GM12878 (cell line): ENCODE measurements around the gene TBC1D5. TPM values are rescaled to one million over a fixed set of nuclear protein-coding genes. Genes with fewer than 3 reads are reported as not detected.

Experiments
- ATAC-seq: fragments of 200-7000 bp; cut with Tn5 transposase; 3 replicates; pipeline ENCODE4 v1.9.1; 2020; ENCODE audit warnings: mild to moderate bottlenecking, moderate library complexity
- BruUV-seq: library from RNA; stranded (reverse); fragments of 400-500 nt; replicated peaks from 2 replicates; lab custom pipeline; 2021; lab: Mats Ljungman, UMichigan
- CTCF ChIA-PET: fragments of 300-600 bp; sonication (Branson Sonifier 250); formaldehyde crosslinking; extraction: SDS; loops from one replicate; lab custom pipeline; 2021; ENCODE audit warnings: inconsistent platforms; lab: Yijun Ruan, JAX
- POLR2A ChIA-PET: fragments of 350-600 bp; formaldehyde crosslinking; extraction: SDS; loops from one replicate; lab custom pipeline; 2021; ENCODE audit warnings: inconsistent platforms; lab: Charles Lee
- RAD21 ChIA-PET: fragments of 300-600 bp; sonication (Branson Sonifier 250); formaldehyde crosslinking; loops from one replicate; lab custom pipeline; 2023; ENCODE audit warnings: antibody characterized with exemption; ENCODE audit not compliant: unreplicated experiment; lab: Charles Lee
- SMC1A ChIA-PET: fragments of 300-600 bp; sonication (Branson Sonifier 250); formaldehyde crosslinking; loops from one replicate; lab custom pipeline; 2023; ENCODE audit not compliant: unreplicated experiment, uncharacterized antibody; lab: Charles Lee
- DNase-seq: peaks from one replicate; pipeline ENCODE4 v3.0.0-alpha.2; 2011; ENCODE audit warnings: low read depth, low spot score
- FAIRE-seq: peaks from 3 replicates; lab custom pipeline; 2011; peaks lifted over from hg19 to GRCh38; lab: Jason Lieb, UNC
- H2AFZ ChIP-seq: 2 replicates; pipeline ENCODE4 v1.6.0; 2011; ENCODE audit warnings: low read depth, low read length, control low read depth; ENCODE audit not compliant: control insufficient read depth
- H3K27ac ChIP-seq: 2 replicates; pipeline ENCODE4 v1.5.1; 2011; ENCODE audit warnings: control low read depth; ENCODE audit not compliant: control insufficient read depth, insufficient read depth
- H3K27me3 ChIP-seq, 2 experiments: replicated peaks in 1 of 2; 2 replicates each; pipeline versions ENCODE4 v1.6.0 to v1.6.1; 2011; ENCODE audit warnings: low read length in 1 of 2; ENCODE audit not compliant: control insufficient read depth in 2 of 2, insufficient read depth in 2 of 2
- H3K36me3 ChIP-seq, 2 experiments: 2 replicates each; pipeline ENCODE4 v1.5.1; 2011; ENCODE audit warnings: low read length in 1 of 2; ENCODE audit not compliant: control insufficient read depth in 2 of 2, insufficient read depth in 2 of 2
- H3K4me1 ChIP-seq: 2 replicates; pipeline ENCODE4 v1.6.1; 2011; ENCODE audit warnings: mild to moderate bottlenecking, low read length, moderate library complexity, mixed read lengths; ENCODE audit not compliant: control insufficient read depth, insufficient read depth
- H3K4me2 ChIP-seq: 2 replicates; pipeline ENCODE4 v1.6.0; 2011; ENCODE audit warnings: control low read depth; ENCODE audit not compliant: control insufficient read depth, insufficient read depth
- H3K4me3 ChIP-seq: fragments of 200-600 bp; sonication (generic); 2 replicates; pipeline ENCODE4 v1.5.1; 2016
- H3K79me2 ChIP-seq: 2 replicates; pipeline ENCODE4 v1.6.0; 2011; ENCODE audit warnings: low read length; ENCODE audit not compliant: control insufficient read depth, insufficient read depth
- H3K9ac ChIP-seq: 2 replicates; pipeline ENCODE4 v1.8.0; 2011; ENCODE audit warnings: low read length, control low read depth, mixed read lengths; ENCODE audit not compliant: control insufficient read depth, insufficient read depth
- H3K9me3 ChIP-seq: replicated peaks from 3 replicates; pipeline ENCODE4 v1.5.1; 2011; ENCODE audit warnings: mild to moderate bottlenecking, low read length; ENCODE audit not compliant: control insufficient read depth, insufficient read depth
- H4K20me1 ChIP-seq: 2 replicates; pipeline ENCODE4 v1.6.0; 2011; ENCODE audit not compliant: control insufficient read depth, insufficient read depth
- KAT2A ChIP-seq: conservative IDR thresholded peaks from 2 replicates; pipeline ENCODE4 v1.6.1; 2011; ENCODE audit warnings: low read depth, low read length; ENCODE audit not compliant: control insufficient read depth
- RAD21 ChIP-seq: IDR thresholded peaks from 2 replicates; pipeline ENCODE4 v1.6.1; 2011; ENCODE audit warnings: mild to moderate bottlenecking, low read depth, low read length, moderate library complexity; ENCODE audit not compliant: insufficient read depth
- REST ChIP-seq: IDR thresholded peaks from 2 replicates; pipeline ENCODE4 v1.6.1; 2012; ENCODE audit warnings: mild to moderate bottlenecking, low read depth, low read length
- SMC3 ChIP-seq: IDR thresholded peaks from 2 replicates; pipeline ENCODE4 v1.6.1; 2011; ENCODE audit warnings: low read length, improper control_type of control experiment, borderline replicate concordance
- ZNF384 ChIP-seq: IDR thresholded peaks from 2 replicates; pipeline ENCODE4 v1.6.1; 2012; ENCODE audit warnings: low read depth, mild to moderate bottlenecking, low read length, improper control_type of control experiment, borderline replicate concordance
- ZNF687 ChIP-seq: fragments of 450-650 bp; IDR thresholded peaks from 2 replicates; pipeline ENCODE4 v1.6.1; 2017; ENCODE audit warnings: mild to moderate bottlenecking, moderate library complexity
- ZZZ3 ChIP-seq: IDR thresholded peaks from 2 replicates; pipeline ENCODE4 v1.6.1; 2011; ENCODE audit warnings: low read depth; ENCODE audit not compliant: control insufficient read depth, insufficient read length
- WGBS: methylation state at CpG from one replicate; pipeline ENCODE4 v1.1.6; 2016; ENCODE audit warnings: low lambda C conversion rate; ENCODE audit not compliant: insufficient replicate concordance, insufficient coverage; ENCODE audit errors: missing lambda C conversion rate; 5-methylcytosine and 5-hydroxymethylcytosine counted together
- in situ Hi-C: fragments of 300-500 bp; cut with MboI; formaldehyde crosslinking; loops from 9 replicates; pipeline ENCODE4 v1.14.3; 2018; ENCODE audit warnings: mixed read lengths
- intact Hi-C: fragments of 100-400 bp; cut with micrococcal nuclease; formaldehyde crosslinking; loops from one replicate; pipeline ENCODE4 v1.14.2; 2022; ENCODE audit not compliant: unreplicated experiment
- polyA plus RNA-seq, 11 experiments: library from polyadenylated mRNA; depleted of rRNA in 4 of 11; unstranded in 6 of 11; stranded (reverse) in 5 of 11; fragments of >200 nt; fragmentation: Nextera tagmentation in 4 of 11; fragmentation: Illumina TruSeq in 1 of 11; extraction: Ambion mirVana in 4 of 11; extraction: Trizol in 1 of 11; gene quantifications; 1 replicate in 1 of 11; 2 replicates in 10 of 11; pipeline versions ENCODE4 v1.2.1 to v1.2.3, GENCODE V29; 2011 to 2016; ENCODE audit warnings: inconsistent platforms in 2 of 11, missing spikeins in 2 of 11, low read depth in 1 of 11
- total RNA-seq, 4 experiments: library from RNA; depleted of rRNA in 3 of 4; stranded (reverse); fragments of >200 nt in 3 of 4; fragmentation: Illumina TruSeq in 1 of 4; extraction: Trizol in 1 of 4; gene quantifications; 2 replicates each; pipeline versions ENCODE4 v1.2.1 to v1.2.3, GENCODE V29; 2013 to 2021
- TF ChIP-seq, protein P1 (sequence below), 3 experiments: IDR thresholded peaks in 2 of 3; conservative IDR thresholded peaks in 1 of 3; 2 replicates each; pipeline ENCODE4 v1.5.1; 2011; ENCODE audit warnings: low read depth in 3 of 3, low read length in 3 of 3, mild to moderate bottlenecking in 3 of 3, control low read depth in 2 of 3, moderate library complexity in 2 of 3, inconsistent platforms in 1 of 3, mixed read lengths in 1 of 3; ENCODE audit not compliant: control insufficient read depth in 2 of 3, insufficient read depth in 1 of 3; ENCODE audit errors: extremely low read depth in 1 of 3

TBC1D5 gene
- total and polyA plus RNA-seq, 10 of the 15 experiments (the other 5 are each of a cell fraction or from before 2014, with no cell fraction given), result 5.5 to 61.0 (median 43.8) TPM

DNA sequence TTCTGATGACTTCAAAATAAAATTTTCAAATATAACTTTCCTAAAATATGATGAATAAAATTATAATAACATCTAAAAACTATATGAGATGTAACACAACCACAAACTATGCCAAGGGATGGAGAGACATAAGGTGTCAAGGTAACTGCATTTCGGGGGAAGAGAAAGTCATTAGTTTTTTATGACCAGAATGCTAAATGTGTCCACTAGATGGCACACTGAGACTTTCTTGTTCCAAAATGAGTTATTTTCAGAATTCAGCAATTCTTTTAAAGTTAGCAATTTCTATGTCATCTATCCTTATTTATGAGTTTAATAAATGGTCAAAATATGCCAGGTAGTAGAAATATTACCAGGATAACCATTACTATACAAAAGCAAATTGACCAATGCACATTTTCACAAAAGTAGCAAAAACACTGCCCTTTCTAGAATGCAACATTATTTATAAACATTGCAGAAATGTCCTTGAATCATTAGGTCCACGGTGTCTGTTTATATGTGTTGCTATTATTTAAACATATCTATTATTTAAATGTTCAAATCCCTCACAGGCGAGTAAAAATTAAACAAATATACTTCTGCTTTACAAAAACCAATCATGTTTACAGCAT lies 483.5 kb downstream of the TBC1D5 start:
- ChIA-PET CTCF (interaction anchor here (0.6 to 2.7 kb wide), 15 partner anchors 10 to 1116 kb away, joined by 3 to 30 read pairs (median 6); no protein-coding TSS in a partner anchor), POLR2A (interaction anchor here (0.6 kb wide), 2 partner anchors 9 to 157 kb away, joined by 5 to 6 read pairs; no protein-coding TSS in a partner anchor), SMC1A (interaction anchor here (0.6 to 2.7 kb wide), 13 partner anchors 10 to 658 kb away, joined by 3 to 20 read pairs (median 4); no protein-coding TSS in a partner anchor), RAD21 (interaction anchor here (0.6 to 3.3 kb wide), 6 partner anchors 10 to 583 kb away, joined by 3 to 14 read pairs (median 4); no protein-coding TSS in a partner anchor)
- BruUV-seq, result no TSS peak
- TF ChIP-seq KAT2A (no peak), REST (no peak), SMC3 (peak; percentile 82), ZNF384 (0 out of 2 replicates have a peak, but pooled peaks have one; percentile 11), ZNF687 (no peak), ZZZ3 (no peak), RAD21 (peak; percentile 75)
- TF ChIP-seq, protein P1, sequence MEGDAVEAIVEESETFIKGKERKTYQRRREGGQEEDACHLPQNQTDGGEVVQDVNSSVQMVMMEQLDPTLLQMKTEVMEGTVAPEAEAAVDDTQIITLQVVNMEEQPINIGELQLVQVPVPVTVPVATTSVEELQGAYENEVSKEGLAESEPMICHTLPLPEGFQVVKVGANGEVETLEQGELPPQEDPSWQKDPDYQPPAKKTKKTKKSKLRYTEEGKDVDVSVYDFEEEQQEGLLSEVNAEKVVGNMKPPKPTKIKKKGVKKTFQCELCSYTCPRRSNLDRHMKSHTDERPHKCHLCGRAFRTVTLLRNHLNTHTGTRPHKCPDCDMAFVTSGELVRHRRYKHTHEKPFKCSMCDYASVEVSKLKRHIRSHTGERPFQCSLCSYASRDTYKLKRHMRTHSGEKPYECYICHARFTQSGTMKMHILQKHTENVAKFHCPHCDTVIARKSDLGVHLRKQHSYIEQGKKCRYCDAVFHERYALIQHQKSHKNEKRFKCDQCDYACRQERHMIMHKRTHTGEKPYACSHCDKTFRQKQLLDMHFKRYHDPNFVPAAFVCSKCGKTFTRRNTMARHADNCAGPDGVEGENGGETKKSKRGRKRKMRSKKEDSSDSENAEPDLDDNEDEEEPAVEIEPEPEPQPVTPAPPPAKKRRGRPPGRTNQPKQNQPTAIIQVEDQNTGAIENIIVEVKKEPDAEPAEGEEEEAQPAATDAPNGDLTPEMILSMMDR (IDR thresholded peaks at IDR 0.05 in 2 of 3, conservative IDR thresholded peaks at IDR 0.05 in 1 of 3; ENCODE audit: control insufficient read depth in 2 of 3, extremely low read depth in 1 of 3, insufficient read depth in 1 of 3, low read depth in 3 of 3, low read length in 3 of 3), result peak; percentile 54 to 70 (median 65)
- peak; percentile 62 for FAIRE-seq
- DNase-seq, result no peak
- in situ Hi-C loops (no loop called here), intact Hi-C loops (loop anchor here (1.0 to 2.0 kb wide), 2 partner anchors 154 to 582 kb away; no protein-coding TSS in a partner anchor)
- no peaks in the 10 kb centered on the region for H3K4me1 ChIP-seq
- H3K36me3 ChIP-seq, result no peaks in the 10 kb centered on the region
- H3K9me3 ChIP-seq, result no peaks in the 10 kb centered on the region
- H3K9ac ChIP-seq, result no peak overlapping the region
- 32% methylated on average over 3 of the region's 3 CpGs for WGBS
- H3K4me3 ChIP-seq, result no peak overlapping the region
- H4K20me1 ChIP-seq, result no peaks in the 10 kb centered on the region
- H3K79me2 ChIP-seq, result no peaks in the 10 kb centered on the region
- ATAC-seq, result peak; percentile 49; the same call in 2 of the 3 replicates
- no peak overlapping the region for H2AFZ ChIP-seq
- H3K27ac ChIP-seq, result no peak overlapping the region
- H3K27me3 ChIP-seq, result no peaks in the 10 kb centered on the region
- H3K4me2 ChIP-seq, result no peak overlapping the region
